Calu3 (cell line): ENCODE data around the gene MRM3. TPM values are rescaled to one million over a fixed set of nuclear protein-coding genes. Genes with fewer than 3 reads are reported as not detected.
"Not testable (repeated sequence)": the region's sequence is repeated elsewhere in the genome, so short reads cannot be mapped to it uniquely, and the experiment has no call there.

ENCODE experiments used
- BruUV-seq: library from RNA; stranded (reverse); fragments of 400-500 nt; replicated peaks from 2 replicates; lab custom pipeline; 2021; lab: Mats Ljungman, UMichigan
- CTCF ChIA-PET: fragments of 300-600 bp; sonication (Branson Sonifier 250); formaldehyde crosslinking; loops from one replicate; lab custom pipeline; 2022; ENCODE audit warnings: antibody characterized with exemption; lab: Charles Lee
- DNase-seq: peaks from one replicate; pipeline ENCODE4 v3.0.0; 2022
- H3K27ac Mint-ChIP-seq: one replicate; pipeline ENCODE4 v1.8.0; 2022; ENCODE audit warnings: mixed read lengths; ENCODE audit not compliant: unreplicated experiment
- H3K27me3 Mint-ChIP-seq: one replicate; pipeline ENCODE4 v1.8.0; 2022; ENCODE audit warnings: mixed read lengths; ENCODE audit not compliant: unreplicated experiment
- H3K36me3 Mint-ChIP-seq: one replicate; pipeline ENCODE4 v1.8.0; 2022; ENCODE audit warnings: mild to moderate bottlenecking, moderate library complexity, mixed read lengths; ENCODE audit not compliant: insufficient read depth, unreplicated experiment
- H3K4me1 Mint-ChIP-seq: one replicate; pipeline ENCODE4 v1.8.0; 2022; ENCODE audit warnings: mild to moderate bottlenecking, low read depth, mixed read lengths; ENCODE audit not compliant: unreplicated experiment
- H3K4me3 Mint-ChIP-seq: one replicate; pipeline ENCODE4 v1.8.0; 2022; ENCODE audit warnings: mild to moderate bottlenecking, low read depth, moderate library complexity, mixed read lengths; ENCODE audit not compliant: unreplicated experiment
- H3K9me3 Mint-ChIP-seq: one replicate; pipeline ENCODE4 v1.8.0; 2022; ENCODE audit warnings: low read depth, mixed read lengths; ENCODE audit not compliant: unreplicated experiment
- intact Hi-C: fragments of 100-400 bp; cut with micrococcal nuclease; formaldehyde crosslinking; loops from one replicate; pipeline ENCODE4 v1.10.0; 2022; ENCODE audit not compliant: unreplicated experiment
- total RNA-seq: library from RNA; stranded (reverse); gene quantifications from 2 replicates; pipeline ENCODE4 v1.2.3, GENCODE V29; 2022
- TF ChIP-seq, protein P1 (sequence below): fragments of 200-600 bp; IDR thresholded peaks from one replicate; pipeline ENCODE4 v1.8.0; 2022; ENCODE audit warnings: antibody characterized with exemption; ENCODE audit not compliant: unreplicated experiment

Gene MRM3
- total RNA-seq, 1 experiment from 2014 or later, result 15.0 TPM

DNA sequence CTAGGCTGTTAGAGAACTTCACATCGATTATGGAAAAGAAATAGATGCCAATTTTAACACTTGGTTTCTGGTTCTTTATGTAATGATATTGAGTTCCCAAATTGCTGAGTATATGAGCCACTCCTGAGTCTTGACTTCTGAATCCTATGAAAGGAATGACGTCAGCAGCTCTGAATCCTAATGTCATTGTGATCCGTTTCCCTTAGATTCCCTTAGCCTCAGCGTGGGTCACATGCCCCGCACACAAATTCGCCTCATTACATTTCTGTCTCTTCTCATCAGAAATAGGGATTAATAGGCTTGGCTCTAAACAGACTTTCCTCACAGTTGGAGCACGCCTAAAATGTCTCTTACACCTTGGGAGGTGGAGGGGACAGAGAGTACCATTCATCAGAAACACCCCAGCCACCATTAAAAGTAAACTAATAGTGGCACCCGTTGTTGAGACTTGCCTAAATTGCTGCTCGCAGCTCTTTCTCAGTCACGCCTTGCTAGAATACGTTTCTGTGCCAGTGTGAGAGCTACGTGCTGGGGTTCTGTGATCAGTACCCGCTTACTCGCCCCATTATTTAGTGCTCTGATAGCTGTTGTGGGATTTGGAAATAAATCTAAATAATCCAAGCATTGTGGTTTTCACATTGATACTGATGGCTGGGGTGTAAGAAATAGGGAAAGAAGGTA, 7.1 kb downstream of the MRM3 start:
- DNase-seq, result no peak
- BruUV-seq, result no TSS peak
- H3K27ac Mint-ChIP-seq, result no peak overlapping the region
- H3K9me3 Mint-ChIP-seq, result no peaks in the 10 kb centered on the region
- no peak overlapping the region for H3K4me3 Mint-ChIP-seq
- H3K36me3 Mint-ChIP-seq, result peaks cover 10% of the 10 kb centered on the region
- CTCF ChIA-PET, result no interaction called here
- no peaks in the 10 kb centered on the region for H3K27me3 Mint-ChIP-seq
- H3K4me1 Mint-ChIP-seq, result no peaks in the 10 kb centered on the region
- intact Hi-C loops, result no loop called here
- TF ChIP-seq, protein P1, sequence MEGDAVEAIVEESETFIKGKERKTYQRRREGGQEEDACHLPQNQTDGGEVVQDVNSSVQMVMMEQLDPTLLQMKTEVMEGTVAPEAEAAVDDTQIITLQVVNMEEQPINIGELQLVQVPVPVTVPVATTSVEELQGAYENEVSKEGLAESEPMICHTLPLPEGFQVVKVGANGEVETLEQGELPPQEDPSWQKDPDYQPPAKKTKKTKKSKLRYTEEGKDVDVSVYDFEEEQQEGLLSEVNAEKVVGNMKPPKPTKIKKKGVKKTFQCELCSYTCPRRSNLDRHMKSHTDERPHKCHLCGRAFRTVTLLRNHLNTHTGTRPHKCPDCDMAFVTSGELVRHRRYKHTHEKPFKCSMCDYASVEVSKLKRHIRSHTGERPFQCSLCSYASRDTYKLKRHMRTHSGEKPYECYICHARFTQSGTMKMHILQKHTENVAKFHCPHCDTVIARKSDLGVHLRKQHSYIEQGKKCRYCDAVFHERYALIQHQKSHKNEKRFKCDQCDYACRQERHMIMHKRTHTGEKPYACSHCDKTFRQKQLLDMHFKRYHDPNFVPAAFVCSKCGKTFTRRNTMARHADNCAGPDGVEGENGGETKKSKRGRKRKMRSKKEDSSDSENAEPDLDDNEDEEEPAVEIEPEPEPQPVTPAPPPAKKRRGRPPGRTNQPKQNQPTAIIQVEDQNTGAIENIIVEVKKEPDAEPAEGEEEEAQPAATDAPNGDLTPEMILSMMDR, result no peak

- H3K27ac Mint-ChIP-seq, intact Hi-C loops, H3K27me3 Mint-ChIP-seq, BruUV-seq, H3K9me3 Mint-ChIP-seq, H3K4me1 Mint-ChIP-seq, CTCF ChIA-PET, DNase-seq, H3K4me3 Mint-ChIP-seq: not testable (repeated sequence)
- peaks cover 14% of the 10 kb centered on the region for H3K36me3 Mint-ChIP-seq
Observed at GRCh38 chr17:789931-790873, 8.0 kb downstream of the MRM3 start.

GRCh38 chr17:790874-791247, 8.7 kb downstream of the MRM3 start:
- H3K4me1 Mint-ChIP-seq, H3K4me3 Mint-ChIP-seq, BruUV-seq, H3K9me3 Mint-ChIP-seq, intact Hi-C loops, H3K27me3 Mint-ChIP-seq, DNase-seq, CTCF ChIA-PET, H3K27ac Mint-ChIP-seq: not testable (repeated sequence)
- peaks cover 14% of the 10 kb centered on the region for H3K36me3 Mint-ChIP-seq

DNA sequence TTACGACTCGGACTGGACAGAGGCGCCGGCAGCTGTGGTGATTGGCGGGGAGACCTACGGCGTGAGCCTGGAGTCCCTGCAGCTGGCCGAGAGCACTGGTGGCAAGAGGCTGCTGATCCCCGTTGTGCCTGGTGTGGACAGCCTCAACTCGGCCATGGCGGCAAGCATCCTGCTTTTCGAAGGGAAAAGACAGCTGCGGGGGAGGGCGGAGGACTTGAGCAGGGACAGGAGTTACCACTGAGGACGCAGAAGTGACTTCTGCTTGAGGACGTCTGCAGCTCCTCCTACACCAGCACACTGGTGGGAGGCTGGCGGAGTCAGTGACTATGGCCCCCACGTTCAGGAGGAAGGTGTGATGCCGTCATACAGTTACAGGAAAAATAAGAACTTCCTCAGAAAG, 9.7 kb downstream of the MRM3 start:
- BruUV-seq, result no TSS peak
- Mint-ChIP-seq H3K36me3 (peaks cover 14% of the 10 kb centered on the region), H3K27ac (no peak overlapping the region), H3K27me3 (no peaks in the 10 kb centered on the region), H3K9me3 (no peaks in the 10 kb centered on the region), H3K4me1 (no peaks in the 10 kb centered on the region), H3K4me3 (no peak overlapping the region)
- intact Hi-C loops, result no loop called here
- DNase-seq, result no peak
- CTCF ChIA-PET, result no interaction called here
- TF ChIP-seq, protein P1, result no peak

GRCh38 chr17:792277-792676, 10.1 kb downstream of the MRM3 start:
- Mint-ChIP-seq H3K4me1 (no peaks in the 10 kb centered on the region), H3K4me3 (no peak overlapping the region), H3K36me3 (peaks cover 14% of the 10 kb centered on the region)

More at GRCh38 chr17:792277-792676, 10.1 kb downstream of the MRM3 start:
- TF ChIP-seq, protein P1, result no peak
- intact Hi-C loops, result no loop called here
- H3K27ac Mint-ChIP-seq, result no peak overlapping the region
- CTCF ChIA-PET, result no interaction called here
- no peaks in the 10 kb centered on the region for H3K9me3 Mint-ChIP-seq
- BruUV-seq, result no TSS peak
- no peaks in the 10 kb centered on the region for H3K27me3 Mint-ChIP-seq
- DNase-seq, result no peak
